ENCODE measurements around the gene TIMP4.

- TF ChIP-seq CTCF (IDR thresholded peaks at IDR 0.05) (no peak), POLR2A (IDR thresholded peaks at IDR 0.05) (no peak), EP300 (IDR thresholded peaks at IDR 0.05) (no peak), POLR2AphosphoS5 (IDR thresholded peaks at IDR 0.05) (no peak)
These were observed 23.1 kb upstream of the TIMP4 start for GRCh38 chr3:12181806-12182205.
